GM12865 (cell line): ENCODE results near the gene N4BP2L2.

Experiments
- DNase-seq: peaks from one replicate; pipeline ENCODE4 v3.0.0; 2010; ENCODE audit warnings: low read depth
- H3K4me3 ChIP-seq: 2 replicates; pipeline ENCODE4 v1.5.1; 2011; ENCODE audit warnings: mild to moderate bottlenecking, low read depth, low read length, control low read depth
- TF ChIP-seq, protein P1 (sequence below): IDR thresholded peaks from 2 replicates; pipeline ENCODE4 v1.5.1; 2011; ENCODE audit warnings: low read length, control low read depth, low read depth, inconsistent platforms; ENCODE audit not compliant: insufficient read depth; ENCODE audit errors: missing control alignments

The N4BP2L2 gene

DNA sequence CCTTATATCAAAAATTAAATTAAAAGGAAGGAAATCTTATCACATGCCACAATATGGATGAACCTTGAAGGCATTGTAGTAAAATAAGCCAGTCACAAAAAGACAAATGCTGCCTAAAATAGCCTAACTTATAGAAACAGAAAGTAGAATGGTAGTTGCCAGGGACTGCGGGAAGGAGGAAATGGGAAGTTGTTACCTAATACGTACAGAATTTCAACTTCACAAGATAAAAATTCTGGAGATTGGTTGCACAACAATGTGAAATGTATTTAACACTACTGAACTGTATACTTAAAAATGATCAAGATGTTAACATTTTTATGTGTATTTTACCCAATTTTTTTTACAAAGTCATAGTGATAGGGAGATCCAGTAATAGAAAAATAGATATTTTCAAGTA, 10.2 kb upstream of the N4BP2L2 start:
- no peak for DNase-seq
- TF ChIP-seq, protein P1, sequence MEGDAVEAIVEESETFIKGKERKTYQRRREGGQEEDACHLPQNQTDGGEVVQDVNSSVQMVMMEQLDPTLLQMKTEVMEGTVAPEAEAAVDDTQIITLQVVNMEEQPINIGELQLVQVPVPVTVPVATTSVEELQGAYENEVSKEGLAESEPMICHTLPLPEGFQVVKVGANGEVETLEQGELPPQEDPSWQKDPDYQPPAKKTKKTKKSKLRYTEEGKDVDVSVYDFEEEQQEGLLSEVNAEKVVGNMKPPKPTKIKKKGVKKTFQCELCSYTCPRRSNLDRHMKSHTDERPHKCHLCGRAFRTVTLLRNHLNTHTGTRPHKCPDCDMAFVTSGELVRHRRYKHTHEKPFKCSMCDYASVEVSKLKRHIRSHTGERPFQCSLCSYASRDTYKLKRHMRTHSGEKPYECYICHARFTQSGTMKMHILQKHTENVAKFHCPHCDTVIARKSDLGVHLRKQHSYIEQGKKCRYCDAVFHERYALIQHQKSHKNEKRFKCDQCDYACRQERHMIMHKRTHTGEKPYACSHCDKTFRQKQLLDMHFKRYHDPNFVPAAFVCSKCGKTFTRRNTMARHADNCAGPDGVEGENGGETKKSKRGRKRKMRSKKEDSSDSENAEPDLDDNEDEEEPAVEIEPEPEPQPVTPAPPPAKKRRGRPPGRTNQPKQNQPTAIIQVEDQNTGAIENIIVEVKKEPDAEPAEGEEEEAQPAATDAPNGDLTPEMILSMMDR: no peak
- no peak overlapping the region for H3K4me3 ChIP-seq

DNA sequence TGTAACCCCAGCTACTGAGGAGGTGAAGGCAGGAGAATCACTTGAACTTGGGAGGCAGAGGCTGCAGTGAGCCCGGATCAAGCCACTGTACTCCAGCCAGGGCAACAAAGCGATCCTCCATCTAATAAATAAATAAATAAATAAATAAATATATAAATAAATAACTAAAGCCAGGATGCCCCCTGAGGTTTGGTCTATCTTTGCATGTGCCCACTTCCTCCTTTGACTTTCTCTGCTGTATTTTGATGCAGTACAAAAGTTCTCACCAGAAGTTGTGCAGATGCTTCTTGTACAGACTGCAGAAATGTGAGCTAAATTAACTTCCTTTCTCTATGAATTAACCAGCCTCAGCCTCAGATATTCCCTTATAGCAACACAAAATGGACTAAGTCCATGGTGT, 6.5 kb upstream of the N4BP2L2 start:
- DNase-seq: peak; percentile 22
- TF ChIP-seq, protein P1: no peak

DNA sequence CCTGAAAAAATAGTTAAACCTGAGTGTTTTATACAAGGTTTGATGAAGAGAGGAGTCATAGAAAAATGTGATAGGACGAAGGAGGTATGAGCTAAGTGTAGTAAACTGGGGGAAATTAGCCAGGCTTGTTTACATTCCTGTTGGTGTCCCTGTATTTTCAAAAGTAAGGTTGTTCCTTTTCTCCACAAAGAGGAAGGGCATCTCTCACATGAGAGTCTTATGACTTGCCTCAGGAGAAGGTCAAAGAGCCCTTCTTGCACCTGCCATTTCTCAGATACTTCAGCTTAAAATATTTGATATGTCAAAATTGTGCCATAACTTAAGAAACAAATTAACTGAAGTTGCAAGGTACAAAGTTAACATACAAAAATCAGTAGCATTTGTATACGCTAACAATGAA, 3.6 kb upstream of the N4BP2L2 start:
- H3K4me3 ChIP-seq: no peak overlapping the region
- TF ChIP-seq, protein P1: no peak

More for the DNA sequence above, 6.5 kb upstream of the N4BP2L2 start:
- no peak overlapping the region for H3K4me3 ChIP-seq

DNA sequence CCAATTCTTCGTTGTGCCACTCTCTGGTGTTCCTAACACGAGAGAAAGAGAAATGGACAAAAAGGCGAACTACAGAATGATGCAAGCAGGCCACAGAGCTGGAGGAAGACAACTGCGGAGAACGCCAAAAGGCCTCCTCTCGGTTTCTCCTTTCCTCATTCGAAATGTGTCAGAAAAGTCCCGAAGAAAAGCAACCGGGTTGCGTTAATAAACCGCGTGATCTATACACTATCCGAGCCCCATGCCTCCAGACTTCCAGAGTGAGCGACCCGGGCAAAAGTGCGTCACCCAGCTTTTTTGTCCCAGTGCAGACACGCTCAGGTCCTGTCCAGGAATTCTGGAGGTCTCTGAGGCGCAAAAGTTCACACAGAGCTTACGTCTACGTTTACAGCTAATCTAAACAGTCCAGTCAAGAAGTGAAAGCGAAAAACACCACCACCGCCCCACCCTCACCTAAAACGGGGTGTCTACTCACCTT, 413 bp downstream of the N4BP2L2 start:
- peak overlapping the region; percentile 60 for H3K4me3 ChIP-seq
- peak; percentile 84 for DNase-seq
- TF ChIP-seq, protein P1: no peak

More for the DNA sequence above, 3.6 kb upstream of the N4BP2L2 start:
- no peak for DNase-seq

DNA sequence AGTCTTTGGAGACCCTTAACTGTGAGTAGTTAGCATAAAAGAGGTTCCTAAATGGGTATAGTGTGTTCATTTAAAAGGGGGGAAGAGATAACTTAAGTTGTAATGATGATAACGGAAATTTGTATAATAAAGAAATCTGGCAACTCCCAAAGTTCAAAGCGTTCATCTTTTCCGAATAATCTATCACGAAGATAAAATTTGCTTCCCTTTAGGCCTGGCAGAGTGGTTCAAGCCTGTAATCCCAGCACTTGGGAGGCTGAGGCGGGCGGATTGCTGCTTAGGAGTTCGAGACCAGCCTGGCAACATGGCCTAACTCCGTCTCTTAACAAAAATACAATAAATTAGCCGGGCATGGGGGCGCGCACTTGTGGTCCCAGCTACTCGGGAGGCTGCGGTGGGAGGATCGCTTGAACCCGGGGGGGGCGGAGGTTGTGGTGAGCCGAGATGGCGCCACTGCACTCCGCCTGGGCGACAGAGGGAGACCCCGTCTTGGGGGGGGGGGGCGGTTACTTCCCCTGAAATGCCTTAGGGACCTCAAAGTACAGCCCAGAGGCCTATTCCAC, 934 bp downstream of the N4BP2L2 start:
- DNase-seq: no peak
- peak overlapping the region; percentile 60 for H3K4me3 ChIP-seq
- TF ChIP-seq, protein P1: no peak

DNA sequence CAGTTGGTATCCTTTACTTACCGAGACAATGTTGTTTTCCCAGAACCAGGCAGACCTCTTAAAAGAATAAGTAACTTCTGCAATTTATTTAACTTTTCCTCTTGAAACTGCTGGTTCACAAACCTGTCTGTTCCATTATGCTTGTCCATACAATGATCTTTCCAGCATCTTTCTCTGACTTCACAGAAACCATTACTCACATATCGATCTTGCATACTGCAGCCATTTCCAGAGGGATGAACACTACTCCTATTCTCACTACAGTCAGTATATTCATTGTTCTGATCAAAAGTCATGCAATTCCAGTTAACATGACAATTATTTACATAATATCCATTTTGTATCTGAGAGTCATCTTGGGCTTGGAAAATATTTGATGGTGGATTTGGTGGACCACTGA, 2.8 kb downstream of the N4BP2L2 start:
- TF ChIP-seq, protein P1: no peak
- no peak for DNase-seq
- no peak overlapping the region for H3K4me3 ChIP-seq

DNA sequence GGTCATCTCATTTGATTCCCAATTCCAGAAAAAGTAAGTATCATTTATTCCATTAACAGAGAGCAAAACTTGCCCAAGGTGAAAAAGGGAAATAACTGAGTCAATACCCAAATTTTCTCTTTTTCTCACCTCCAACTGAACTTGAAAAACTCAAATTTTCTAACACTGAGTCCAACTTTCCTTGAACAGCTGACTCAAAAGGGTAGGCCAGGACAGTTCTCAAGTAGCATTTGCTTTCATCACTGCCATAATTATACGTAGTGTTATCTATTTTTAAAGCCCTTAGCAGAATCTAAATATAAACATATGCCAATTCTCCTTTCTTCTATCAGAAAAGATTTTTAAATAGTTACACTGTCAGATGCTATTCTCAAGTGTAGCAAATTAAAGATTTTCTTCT, 3.5 kb downstream of the N4BP2L2 start:
- H3K4me3 ChIP-seq: peak overlapping the region; percentile 15; the same call in 1 of the 2 replicates
- no peak for DNase-seq
- TF ChIP-seq, protein P1: no peak
